DND-41 (cell line): ENCODE data around the gene LMAN2.

Source experiments
- EZH2 ChIP-seq: IDR thresholded peaks from 3 replicates; pipeline ENCODE4 v1.6.1; 2012; ENCODE audit warnings: borderline replicate concordance, low read depth, mild to moderate bottlenecking, moderate library complexity, low read length, inconsistent platforms; ENCODE audit not compliant: severe bottlenecking
- TF ChIP-seq, protein P1 (sequence below): IDR thresholded peaks from 2 replicates; pipeline ENCODE4 v1.5.1; 2012; ENCODE audit warnings: borderline replicate concordance, low read length, moderate library complexity, mild to moderate bottlenecking; ENCODE audit not compliant: poor library complexity, severe bottlenecking; ENCODE audit errors: extremely low read depth

- TF ChIP-seq, protein P1, sequence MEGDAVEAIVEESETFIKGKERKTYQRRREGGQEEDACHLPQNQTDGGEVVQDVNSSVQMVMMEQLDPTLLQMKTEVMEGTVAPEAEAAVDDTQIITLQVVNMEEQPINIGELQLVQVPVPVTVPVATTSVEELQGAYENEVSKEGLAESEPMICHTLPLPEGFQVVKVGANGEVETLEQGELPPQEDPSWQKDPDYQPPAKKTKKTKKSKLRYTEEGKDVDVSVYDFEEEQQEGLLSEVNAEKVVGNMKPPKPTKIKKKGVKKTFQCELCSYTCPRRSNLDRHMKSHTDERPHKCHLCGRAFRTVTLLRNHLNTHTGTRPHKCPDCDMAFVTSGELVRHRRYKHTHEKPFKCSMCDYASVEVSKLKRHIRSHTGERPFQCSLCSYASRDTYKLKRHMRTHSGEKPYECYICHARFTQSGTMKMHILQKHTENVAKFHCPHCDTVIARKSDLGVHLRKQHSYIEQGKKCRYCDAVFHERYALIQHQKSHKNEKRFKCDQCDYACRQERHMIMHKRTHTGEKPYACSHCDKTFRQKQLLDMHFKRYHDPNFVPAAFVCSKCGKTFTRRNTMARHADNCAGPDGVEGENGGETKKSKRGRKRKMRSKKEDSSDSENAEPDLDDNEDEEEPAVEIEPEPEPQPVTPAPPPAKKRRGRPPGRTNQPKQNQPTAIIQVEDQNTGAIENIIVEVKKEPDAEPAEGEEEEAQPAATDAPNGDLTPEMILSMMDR = peak; percentile 90
- no peak for TF ChIP-seq EZH2
Measured at GRCh38 chr5:177317959-177318377, 33.5 kb downstream of the LMAN2 start.
